GM15510 (cell line): Measurements from ENCODE around the gene GARRE1.

ENCODE experiments used
- POLR2A ChIP-seq: IDR thresholded peaks from 3 replicates; pipeline ENCODE4 v1.6.1; 2011; ENCODE audit warnings: borderline replicate concordance; ENCODE audit not compliant: insufficient read length; ENCODE audit errors: extremely low read depth

GARRE1 gene

GRCh38 chr19:34230820-34231219 lies 23.5 kb upstream of the GARRE1 start:
- no peak for TF ChIP-seq POLR2A

GRCh38 chr19:34231439-34231838 lies 22.9 kb upstream of the GARRE1 start:
- no peak for TF ChIP-seq POLR2A

DNA sequence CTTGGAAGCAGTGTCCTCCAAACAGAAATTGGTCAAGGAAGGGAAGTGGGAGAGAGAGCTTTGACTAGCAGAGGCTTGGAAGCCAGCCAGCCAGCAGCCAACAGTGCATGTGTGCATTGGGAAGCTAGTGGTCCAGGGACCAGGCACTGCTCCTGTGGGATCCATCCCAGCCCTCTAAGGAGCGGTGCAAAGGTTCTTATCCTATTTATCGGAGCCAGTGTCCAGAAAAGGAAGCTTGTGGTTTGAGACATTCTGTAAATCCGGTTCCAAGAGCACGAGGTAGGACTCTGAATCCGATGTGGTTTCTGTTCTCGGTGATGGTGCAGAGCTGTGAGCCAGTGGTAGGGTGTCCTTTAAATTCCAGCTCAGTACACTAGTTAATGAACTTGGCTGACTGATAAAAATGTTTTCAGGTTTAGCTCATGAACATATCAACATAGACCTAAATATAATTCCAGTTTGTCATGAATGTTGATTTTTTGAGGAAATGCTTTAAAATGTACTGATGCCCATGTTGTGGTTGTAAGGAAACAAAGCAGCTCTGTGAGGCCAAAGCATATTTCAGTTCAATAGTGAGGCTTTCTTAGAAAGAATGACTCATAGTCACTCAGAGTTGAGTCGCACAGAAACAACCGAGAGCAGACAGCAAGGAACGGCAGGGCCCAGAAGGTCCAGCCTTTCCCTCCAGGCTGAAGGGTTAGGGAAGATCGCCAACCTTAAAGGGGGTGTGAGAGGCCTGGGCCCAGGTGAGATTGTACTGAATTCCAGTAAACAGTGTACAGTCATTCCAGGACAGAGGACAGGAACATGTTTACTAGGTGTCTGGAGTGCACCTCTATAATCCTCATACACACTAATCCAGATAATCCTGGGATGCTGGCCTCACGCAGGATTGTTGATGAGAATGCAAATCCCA lies 21.5 kb upstream of the GARRE1 start:
- TF ChIP-seq POLR2A: no peak

GRCh38 chr19:34235425-34235940 lies 18.9 kb upstream of the GARRE1 start:
- no peak for TF ChIP-seq POLR2A

GRCh38 chr19:34236035-34236987 lies 18.0 kb upstream of the GARRE1 start:
- TF ChIP-seq POLR2A: no peak

DNA sequence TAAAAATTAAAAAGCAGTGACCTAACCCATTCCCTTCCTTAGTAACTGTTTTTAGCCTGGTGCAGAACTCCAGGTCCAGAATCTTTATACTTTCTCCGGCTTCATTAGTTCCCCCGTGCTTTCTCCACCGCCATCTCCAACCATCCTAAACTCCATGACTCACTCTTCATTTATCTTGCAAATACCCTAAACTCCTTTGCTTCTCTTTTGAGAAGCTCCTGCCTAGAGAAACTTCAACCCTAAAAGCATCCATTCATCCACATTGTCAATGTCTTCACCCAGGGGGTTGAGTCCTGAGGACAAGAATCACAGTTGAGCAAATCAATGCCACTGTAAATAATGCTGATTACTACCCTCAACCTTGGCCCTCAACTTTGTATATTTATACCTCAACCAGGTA lies 17.1 kb upstream of the GARRE1 start:
- TF ChIP-seq POLR2A: no peak

DNA sequence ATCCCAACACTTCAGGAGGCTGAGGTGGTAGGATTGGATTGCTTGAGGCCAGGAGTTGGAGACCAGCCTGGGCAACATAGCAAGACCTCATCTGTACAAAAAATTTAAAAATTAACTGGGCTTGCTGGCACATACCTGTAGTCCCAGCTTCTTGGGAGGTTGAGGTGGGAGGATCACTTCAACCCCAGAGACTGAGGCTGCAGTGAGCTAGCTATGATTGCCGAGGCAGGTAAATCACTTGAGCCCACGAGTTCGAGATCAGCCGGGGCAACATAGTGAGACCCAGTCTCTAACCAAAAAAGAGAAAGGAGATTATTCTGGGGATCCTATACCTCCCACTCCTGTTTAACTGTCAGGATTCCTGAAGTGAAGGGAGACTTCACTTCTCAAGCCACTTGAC lies 16.4 kb upstream of the GARRE1 start:
- TF ChIP-seq POLR2A: no peak

- no peak for TF ChIP-seq POLR2A
Observed at GRCh38 chr19:34241513-34242337, 12.6 kb upstream of the GARRE1 start.

GRCh38 chr19:34243876-34244578 lies 10.3 kb upstream of the GARRE1 start:
- TF ChIP-seq POLR2A: no peak

DNA sequence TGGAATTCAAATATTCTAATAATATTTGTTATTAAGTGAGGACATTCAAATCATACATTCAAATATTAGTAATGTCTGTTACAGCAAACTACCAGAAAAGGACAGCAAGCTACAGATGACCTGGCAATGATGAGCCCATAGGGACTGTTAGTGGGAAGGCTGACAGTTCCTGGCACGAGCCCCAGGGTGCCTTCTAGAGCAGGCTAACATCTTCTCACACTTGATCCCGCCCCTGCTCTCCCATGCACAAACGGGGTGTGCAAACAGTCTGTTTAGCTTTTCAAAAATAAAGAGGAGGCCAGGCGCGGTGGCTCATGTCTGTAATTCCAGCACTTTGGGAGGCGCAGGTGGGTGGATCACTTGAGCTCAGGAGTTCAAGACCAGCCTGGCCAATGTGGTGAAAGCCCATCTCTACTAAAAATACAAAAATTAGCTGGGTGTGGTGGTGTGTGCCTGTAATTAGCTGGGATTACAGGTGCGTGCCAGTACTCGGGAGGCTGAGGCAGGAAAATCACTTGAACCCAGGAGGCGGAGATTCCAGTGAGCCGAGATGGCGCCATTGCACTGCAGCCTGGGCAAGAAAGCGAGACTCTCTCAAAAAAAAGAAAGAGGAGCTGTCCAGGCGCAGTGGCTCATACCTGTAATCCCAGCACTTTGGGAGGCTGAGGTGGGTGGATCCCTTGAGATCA lies 9.6 kb upstream of the GARRE1 start:
- no peak for TF ChIP-seq POLR2A

DNA sequence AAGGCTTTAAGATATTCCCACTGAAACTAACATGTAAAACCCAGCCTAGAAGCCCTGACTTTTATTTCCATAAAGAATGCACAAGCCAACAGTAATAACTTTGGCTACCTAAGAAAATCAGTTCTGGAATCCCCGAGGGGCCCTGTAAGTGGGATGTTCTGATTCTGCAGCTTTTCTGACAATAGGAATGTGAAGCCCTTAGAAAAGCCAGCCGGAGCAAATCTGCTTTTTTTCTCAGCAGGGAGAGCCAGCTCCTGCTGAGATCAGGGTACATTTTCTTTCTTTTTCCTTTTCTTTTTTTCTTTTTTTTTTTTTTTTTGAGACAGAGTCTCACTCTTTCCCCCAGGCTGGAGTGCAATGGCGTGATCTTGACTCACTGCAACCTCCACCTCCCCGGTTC lies 8.0 kb upstream of the GARRE1 start:
- no peak for TF ChIP-seq POLR2A

DNA sequence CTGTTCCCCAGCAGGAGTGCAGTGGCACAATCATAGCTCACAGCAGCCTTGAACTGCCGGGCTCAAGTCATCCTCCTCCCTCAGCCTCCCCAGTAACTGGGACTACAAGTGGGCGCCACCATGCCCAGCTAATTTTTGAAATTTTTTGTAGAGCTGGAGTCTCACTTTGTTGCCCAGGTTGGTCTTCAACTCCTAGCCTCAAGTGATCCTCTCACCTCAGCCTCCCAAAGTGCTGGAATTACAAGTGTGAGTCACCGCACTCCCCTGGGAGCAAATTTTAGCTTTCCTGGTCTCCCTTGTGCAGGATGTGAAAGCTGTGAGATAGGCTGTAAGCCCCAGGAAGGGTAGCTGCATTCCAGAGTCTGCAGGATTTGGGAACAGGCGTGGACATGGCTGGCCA lies 5.4 kb upstream of the GARRE1 start:
- TF ChIP-seq POLR2A: no peak
